Jurkat, Clone E6-1 (cell line): Measurements from ENCODE around the gene TCHHL1.

ENCODE experiments used
- DNase-seq: peaks from one replicate; pipeline ENCODE4 v3.0.0-alpha.2; 2011; ENCODE audit warnings: low read depth, low spot score
- H3K4me3 ChIP-seq: 2 replicates; pipeline ENCODE4 v1.5.1; 2011; ENCODE audit warnings: mild to moderate bottlenecking, low read length, control low read depth, moderate library complexity

Gene TCHHL1

GRCh38 chr1:152044386-152044785 is 44.5 kb downstream of the TCHHL1 start:
- no peak overlapping the region for H3K4me3 ChIP-seq
- no peak for DNase-seq

DNA sequence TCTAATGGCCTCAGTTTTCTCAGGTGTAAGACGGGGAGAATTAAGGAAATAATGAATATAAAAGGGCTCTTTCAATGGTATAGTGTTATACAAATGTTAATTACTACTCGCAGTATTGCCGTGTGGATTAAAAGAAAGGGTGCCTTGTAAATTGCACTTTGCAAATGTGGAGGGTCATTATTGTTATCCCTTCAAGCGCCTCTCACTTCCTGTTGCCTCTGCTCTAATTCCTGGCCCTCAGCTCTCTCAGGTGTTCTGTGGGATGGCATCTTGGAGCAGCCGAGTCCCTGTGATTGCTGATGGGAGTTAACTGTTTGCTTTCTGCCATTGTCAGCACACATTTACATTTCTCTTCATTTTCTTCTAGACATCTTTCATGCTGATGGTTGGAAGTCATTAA is 45.0 kb downstream of the TCHHL1 start:
- no peak for DNase-seq
- no peak overlapping the region for H3K4me3 ChIP-seq

DNA sequence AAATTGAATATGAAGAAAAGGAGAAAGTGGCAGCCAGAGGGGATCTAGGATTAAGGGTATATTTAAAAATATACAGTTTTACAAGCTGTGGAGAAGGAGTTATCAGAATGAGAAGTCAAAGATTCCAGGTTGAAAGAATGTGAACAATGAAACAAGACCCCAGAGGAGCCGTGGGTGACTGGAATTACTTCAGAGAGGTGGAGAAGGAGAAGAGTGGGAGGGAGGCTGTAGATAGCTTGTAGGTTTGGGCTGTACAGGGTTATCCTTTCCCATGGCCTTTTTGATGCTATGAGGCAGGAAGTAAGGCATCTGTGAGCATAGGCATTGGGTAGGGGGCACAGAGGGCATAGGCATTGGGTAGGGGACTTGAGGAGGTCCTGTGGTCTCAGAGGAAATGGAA is 46.8 kb downstream of the TCHHL1 start:
- H3K4me3 ChIP-seq: no peak overlapping the region
- DNase-seq: no peak

- no peak for DNase-seq
- no peak overlapping the region for H3K4me3 ChIP-seq
These were observed 49.0 kb downstream of the TCHHL1 start for GRCh38 chr1:152039886-152040285.

DNA sequence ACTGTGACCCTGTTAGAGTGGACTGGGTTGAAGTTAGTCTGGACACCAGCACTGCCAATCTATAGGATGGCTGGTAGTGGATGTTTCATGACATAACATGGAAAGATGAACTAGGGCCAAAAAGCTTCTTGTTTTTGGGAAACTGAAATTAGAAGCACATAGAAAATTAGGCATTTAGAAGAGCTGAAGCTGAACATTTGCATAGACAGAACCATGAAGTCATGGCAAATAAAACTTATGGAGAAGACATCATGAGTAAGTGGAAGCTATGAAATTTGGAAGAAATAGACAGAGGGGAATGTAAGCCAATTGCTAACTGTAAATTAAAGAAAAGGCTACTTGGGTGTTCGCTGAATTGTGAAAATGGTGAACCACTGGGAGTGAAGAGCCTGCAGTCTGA is 49.4 kb downstream of the TCHHL1 start:
- no peak overlapping the region for H3K4me3 ChIP-seq
- no peak for DNase-seq

GRCh38 chr1:152038871-152039270 is 50.0 kb downstream of the TCHHL1 start:
- no peak overlapping the region for H3K4me3 ChIP-seq
- no peak for DNase-seq

- DNase-seq: no peak
These were observed 52.3 kb downstream of the TCHHL1 start, which contains the start of gene S100A11 for GRCh38 chr1:152036267-152037216. S100A11 (minus strand) TSS chr1:152037004; CDS start chr1:152036915, 89 bp downstream.

GRCh38 chr1:152035539-152036266 is 53.2 kb downstream of the TCHHL1 start:
- H3K4me3 ChIP-seq: no peak overlapping the region
- no peak for DNase-seq

More at GRCh38 chr1:152036267-152037216, 52.3 kb downstream of the TCHHL1 start, which contains the start of gene S100A11:
- H3K4me3 ChIP-seq: no peak within 1 kb of the TSS

DNA sequence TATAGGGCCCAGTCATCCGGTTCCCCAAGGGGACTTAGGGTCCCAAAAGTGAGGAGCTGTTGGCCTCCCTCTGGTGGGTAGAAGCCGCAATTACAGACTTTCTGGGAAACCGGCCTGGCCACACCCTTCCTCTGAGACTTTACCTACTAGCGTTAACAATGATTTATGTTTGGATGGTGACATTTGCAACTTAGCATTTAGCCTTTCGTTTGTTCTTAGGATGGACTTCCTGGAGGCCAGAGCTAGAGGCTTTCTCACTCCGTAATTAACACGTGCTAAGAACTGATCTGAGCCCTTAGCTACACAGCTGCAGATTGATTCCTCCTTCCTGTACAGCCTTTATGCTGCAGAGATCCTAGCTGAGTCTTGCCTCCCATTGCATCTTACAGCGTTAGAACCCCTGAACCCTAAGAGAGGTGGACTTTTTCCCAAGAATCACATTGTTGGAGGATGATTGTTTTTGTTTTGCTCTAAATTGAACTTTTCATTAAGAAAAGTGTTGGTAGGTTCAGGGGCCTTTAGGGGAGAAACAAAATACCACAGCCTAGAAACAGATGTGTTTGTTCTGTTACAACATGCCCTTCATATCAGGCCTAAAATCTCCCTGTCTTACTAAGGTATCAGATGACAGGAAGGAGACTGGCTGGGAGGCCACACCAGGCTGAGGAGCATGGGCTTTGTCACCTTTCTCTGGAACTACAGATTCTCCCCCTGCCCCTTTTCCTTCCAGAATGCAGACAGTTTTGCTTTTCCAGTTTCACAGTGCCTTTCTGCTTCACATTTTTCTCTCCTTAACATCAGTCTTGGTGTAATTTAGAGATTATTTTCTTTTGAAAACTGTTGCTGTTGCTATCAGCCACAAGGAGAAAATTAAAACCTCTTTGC is 54.0 kb downstream of the TCHHL1 start:
- peak; percentile 84 for DNase-seq
- H3K4me3 ChIP-seq: peak overlapping the region; percentile 18

DNA sequence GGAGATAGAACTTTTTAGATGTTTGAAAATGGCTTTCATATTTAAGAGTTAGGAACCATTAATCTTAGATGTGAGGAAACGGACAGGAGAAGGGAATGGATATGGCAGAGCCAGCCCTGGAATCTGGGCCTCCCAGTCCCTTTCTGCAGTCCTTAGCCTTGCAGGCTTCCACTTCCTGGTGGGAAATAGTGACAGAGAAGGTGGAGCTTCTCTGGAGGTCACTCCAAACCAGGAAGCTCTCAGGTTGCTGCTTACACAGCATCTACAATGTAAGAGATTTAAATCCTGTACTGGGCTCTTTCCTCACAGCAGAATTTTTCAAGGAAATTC is 54.6 kb downstream of the TCHHL1 start:
- H3K4me3 ChIP-seq: no peak overlapping the region

More for the DNA sequence above, 54.6 kb downstream of the TCHHL1 start:
- DNase-seq: no peak
